ENCODE measurements around the gene ITGAD.

DNA sequence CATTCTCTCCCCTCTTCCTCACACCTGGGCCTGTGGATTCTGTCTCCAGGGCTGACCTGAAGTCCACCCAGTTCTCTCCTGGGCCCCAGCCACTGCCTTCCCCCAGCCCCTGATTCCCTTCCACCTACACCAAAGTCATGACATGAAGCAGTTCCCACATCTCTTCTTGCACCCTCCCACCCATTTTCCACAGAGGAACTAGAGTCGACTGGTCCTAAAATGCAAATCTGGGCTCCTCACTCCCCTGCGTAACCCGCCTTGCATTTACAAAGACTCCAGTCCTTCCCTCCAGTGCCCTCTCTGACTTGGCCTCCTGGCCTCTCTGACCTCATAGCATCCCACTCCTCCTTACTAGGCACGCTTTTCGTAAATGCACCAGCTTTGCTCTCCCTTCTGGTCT is 20.2 kb downstream of the ITGAD start:
- TF ChIP-seq, protein P1, sequence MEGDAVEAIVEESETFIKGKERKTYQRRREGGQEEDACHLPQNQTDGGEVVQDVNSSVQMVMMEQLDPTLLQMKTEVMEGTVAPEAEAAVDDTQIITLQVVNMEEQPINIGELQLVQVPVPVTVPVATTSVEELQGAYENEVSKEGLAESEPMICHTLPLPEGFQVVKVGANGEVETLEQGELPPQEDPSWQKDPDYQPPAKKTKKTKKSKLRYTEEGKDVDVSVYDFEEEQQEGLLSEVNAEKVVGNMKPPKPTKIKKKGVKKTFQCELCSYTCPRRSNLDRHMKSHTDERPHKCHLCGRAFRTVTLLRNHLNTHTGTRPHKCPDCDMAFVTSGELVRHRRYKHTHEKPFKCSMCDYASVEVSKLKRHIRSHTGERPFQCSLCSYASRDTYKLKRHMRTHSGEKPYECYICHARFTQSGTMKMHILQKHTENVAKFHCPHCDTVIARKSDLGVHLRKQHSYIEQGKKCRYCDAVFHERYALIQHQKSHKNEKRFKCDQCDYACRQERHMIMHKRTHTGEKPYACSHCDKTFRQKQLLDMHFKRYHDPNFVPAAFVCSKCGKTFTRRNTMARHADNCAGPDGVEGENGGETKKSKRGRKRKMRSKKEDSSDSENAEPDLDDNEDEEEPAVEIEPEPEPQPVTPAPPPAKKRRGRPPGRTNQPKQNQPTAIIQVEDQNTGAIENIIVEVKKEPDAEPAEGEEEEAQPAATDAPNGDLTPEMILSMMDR (IDR thresholded peaks at IDR 0.05; ENCODE audit: extremely low read depth in 1 of 2, insufficient read depth in 1 of 2, low read depth in 1 of 2, low read length in 2 of 2): no peak
- TF ChIP-seq, protein P2, sequence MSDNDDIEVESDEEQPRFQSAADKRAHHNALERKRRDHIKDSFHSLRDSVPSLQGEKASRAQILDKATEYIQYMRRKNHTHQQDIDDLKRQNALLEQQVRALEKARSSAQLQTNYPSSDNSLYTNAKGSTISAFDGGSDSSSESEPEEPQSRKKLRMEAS (IDR thresholded peaks at IDR 0.05; ENCODE audit: insufficient read depth, insufficient read length): no peak
- TF ChIP-seq POLR2A (IDR thresholded peaks at IDR 0.05; ENCODE audit: low read depth, low read length) (no peak), EZH2 (IDR thresholded peaks at IDR 0.05; ENCODE audit: borderline replicate concordance, low read depth, low read length, severe bottlenecking) (no peak), POLR2AphosphoS5 (IDR thresholded peaks at IDR 0.05; ENCODE audit: insufficient read depth, low read depth, low read length) (no peak), MYC (IDR thresholded peaks at IDR 0.05; ENCODE audit: low read depth, low read length) (no peak)

Data from endothelial cell of umbilical vein (primary cell).